NCI-H774 (cell line): Measurements from ENCODE around the gene KCNK3.

ENCODE experiments used
- DNase-seq: peaks from one replicate; lab custom pipeline; 2025; lab: John Stamatoyannopoulos, UW

Gene KCNK3

GRCh38 chr2:26666671-26667070 is 25.9 kb upstream of the KCNK3 start:
- no peak for DNase-seq

DNA sequence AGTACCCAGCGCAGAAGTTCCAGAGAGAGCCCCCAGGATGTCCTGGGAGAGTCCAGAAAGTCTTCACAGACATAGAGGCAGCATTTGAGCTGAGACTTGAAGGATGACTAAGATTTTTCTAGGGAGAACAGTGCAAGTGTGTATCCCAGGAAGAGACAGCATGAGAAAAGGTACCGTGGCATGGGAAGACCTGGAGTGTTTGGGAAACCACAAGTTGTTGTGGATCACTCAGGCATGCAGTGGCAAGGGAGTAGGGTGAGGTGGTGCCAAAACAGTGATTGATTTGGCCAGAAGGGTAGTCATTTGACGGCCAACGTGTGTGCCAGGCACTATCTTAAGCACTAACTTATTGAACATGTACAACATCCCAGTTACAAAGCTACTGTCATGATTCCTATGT is 24.5 kb upstream of the KCNK3 start:
- DNase-seq = no peak

GRCh38 chr2:26668856-26669750 is 23.4 kb upstream of the KCNK3 start:
- no peak for DNase-seq

DNA sequence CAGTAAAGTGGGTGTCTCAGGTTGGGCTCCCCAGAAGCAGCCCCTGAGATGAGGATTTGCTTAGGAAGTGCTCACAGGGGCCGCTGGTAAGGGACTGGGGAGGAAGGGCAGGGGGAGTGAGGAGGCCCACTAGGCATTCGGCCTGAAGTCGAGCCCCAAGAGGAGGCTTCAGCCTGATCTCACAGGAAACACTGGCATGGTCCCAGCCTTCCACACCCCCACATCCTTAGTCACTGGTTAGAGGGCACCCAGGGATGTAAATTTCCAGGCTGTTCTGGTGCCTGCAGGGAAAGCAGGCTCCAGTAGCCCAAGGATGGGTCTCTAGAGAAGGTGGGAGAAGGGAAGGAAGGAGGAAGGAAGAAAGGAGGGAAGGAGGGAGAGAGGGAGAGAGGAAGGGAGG is 22.4 kb upstream of the KCNK3 start:
- no peak for DNase-seq

- DNase-seq = no peak
Measured at GRCh38 chr2:26670931-26671460, 21.5 kb upstream of the KCNK3 start.

DNA sequence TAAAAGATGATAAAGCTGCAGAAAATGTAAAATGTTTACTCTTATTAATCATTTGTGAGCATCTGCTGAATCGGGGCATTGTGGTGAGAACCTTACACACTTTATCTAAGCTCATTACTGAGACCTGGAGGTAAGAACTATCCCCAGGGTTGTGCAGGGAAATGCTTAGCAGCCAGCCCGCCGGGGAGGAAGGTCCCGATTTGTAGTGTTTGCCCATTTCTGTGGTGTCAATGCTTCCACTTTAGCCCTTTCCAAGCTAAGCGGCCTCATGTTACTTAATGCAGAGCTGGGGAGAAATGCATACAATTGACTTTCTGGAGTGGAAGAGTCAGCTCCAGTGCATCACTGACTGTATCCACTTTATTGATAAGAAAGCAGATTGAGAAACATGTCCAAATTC is 20.8 kb upstream of the KCNK3 start:
- DNase-seq = no peak

DNA sequence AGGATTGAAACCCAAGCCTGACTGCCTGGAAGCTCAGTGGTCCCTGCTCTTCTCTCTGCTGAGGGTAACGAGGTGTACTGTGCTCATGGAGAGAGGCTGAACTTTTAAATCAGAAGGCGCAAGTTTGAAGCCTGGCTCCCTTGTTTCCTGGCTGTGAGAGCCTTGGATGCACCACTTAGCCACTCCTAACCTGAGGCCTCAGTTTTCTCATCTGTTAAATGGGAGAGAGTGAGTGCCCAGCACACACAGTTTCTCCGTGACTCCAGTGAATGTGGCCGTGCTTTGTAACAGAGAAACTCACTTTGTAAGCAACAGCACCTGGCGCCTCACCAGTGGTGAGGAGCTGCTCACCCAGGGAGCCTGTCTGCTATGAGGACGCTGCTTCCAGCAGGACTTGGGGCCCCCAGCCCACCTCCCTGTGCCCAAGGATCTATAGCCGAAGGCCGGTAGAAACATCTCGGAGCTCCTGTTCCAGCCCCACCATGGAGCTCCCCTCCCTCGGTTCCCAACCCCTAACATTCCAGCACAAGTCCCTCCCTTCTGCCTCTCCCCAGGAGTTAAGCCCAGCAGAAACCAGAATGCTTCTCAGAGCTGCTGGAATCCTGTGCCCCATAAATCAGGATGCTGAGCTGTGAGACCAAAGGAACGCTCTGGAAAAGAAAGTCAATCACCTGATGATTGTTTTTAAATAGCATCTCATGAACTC is 20.3 kb upstream of the KCNK3 start:
- DNase-seq = no peak

DNA sequence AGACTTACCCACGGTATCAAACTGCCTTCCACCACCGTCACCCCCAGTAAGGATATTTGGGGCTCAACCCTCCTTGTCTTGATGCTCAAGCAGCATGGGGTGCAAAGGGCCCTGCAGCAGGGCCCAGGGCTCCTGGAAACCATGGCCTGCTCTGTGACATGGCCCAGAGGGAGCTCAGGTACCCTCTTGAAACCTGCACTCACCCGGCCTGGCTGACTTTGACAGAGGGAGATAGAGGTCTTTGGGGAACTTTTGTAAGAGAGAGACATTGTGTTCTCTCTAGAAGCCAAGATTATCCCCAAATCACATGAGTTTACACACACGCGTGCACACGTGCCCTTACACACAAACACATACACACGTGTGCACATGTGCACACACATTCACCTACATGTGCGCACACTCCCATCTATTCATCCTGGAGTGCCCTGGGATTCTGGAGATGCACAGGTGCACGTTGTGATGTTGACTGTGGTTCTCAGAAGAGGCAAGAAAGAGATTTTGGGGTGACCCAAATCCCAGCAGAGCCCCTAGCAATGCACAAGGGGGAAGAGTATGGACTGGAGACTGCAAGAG is 19.6 kb upstream of the KCNK3 start:
- no peak for DNase-seq

- no peak for DNase-seq
Measured at GRCh38 chr2:26674002-26674751, 18.3 kb upstream of the KCNK3 start.

DNA sequence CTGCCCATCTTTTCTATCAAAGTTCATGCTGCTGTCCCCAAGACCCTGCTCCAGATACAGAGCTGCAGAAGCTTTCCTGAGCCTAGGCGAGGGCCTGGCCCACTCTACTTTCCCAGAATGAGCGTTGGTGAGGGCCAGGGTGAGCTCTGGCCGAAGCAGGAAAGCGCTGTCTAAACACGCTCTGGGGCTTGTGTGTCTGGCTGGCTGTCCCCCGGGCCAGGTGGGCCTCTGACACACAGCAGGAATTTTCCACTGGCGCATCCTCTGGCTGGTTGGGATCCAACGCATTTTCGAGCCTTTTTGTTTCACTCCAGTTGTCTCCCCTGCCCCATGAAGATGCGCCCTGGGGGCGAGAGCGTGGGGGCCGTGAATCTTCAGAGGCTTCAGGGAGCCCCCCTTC is 17.8 kb upstream of the KCNK3 start:
- DNase-seq = no peak

- DNase-seq = no peak
Measured at GRCh38 chr2:26675651-26676255, 16.8 kb upstream of the KCNK3 start.

DNA sequence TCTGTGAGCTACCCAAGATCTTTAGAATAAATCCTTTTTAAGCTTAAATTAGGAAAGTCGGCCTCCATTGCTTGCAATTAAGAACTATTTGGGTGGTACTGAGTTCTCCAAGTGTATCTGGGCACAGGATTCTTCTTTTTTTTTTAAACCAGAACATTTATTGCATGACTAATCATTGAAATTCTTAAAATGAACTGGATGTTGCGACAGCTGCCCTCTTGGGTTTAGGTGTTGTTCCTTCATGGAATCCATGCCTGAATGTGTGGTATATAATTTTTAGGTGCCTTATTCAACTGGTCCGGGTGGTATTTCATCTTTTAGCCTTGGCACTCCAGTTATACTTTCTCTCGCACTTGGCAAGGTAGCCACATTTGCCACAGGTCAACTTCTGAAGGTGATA is 14.5 kb upstream of the KCNK3 start:
- DNase-seq = no peak

- no peak for DNase-seq
Measured at GRCh38 chr2:26679867-26680266, 12.7 kb upstream of the KCNK3 start.

- DNase-seq = no peak
Measured at GRCh38 chr2:26681656-26682055, 10.9 kb upstream of the KCNK3 start.

GRCh38 chr2:26682155-26682554 is 10.4 kb upstream of the KCNK3 start:
- no peak for DNase-seq

GRCh38 chr2:26683583-26683982 is 8.9 kb upstream of the KCNK3 start:
- no peak for DNase-seq

- DNase-seq = no peak
Measured at GRCh38 chr2:26685341-26685740, 7.2 kb upstream of the KCNK3 start.

DNA sequence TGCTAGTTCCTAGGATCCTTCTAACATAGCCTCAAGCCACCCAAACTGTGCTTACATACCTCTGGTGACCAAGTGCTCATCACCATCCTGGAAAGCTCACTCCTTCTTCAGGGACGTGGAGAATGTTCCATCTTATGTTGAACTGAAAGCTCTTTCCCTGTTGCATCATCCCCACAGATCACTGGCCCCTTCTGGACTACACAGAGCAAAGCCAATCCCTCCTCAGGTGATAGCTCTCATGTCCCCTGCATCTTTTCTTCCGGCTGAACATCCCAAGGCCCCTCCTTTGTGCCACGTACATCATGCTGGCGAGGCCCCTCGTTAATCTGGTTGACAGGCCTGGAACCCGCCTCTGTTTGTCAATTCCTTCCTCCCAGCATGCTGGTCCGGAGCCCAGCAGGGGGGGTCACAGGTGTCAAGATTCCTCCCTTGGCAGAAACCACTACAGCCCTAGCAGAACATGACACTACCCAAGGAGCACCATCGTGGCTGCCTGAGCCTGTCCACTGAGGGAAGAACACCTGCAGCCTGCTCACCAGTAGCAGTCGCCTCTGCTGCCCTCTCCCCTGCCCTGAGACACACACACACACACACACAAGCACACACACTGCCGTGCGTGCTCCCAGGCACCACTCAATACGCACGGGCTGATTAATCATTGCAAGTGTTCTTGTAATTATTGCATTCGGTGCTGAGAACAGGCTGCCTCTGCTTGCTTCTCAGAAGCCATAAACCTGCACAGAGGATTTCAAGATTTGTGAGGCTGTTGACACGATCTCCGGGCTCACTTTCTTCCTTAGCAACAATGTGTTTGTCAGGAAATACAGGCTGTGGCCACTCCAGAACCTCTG is 6.3 kb upstream of the KCNK3 start:
- DNase-seq = peak; percentile 83

GRCh38 chr2:26687328-26687727 is 5.2 kb upstream of the KCNK3 start:
- peak; percentile 70 for DNase-seq

GRCh38 chr2:26687801-26688200 is 4.7 kb upstream of the KCNK3 start:
- DNase-seq = peak; percentile 94

DNA sequence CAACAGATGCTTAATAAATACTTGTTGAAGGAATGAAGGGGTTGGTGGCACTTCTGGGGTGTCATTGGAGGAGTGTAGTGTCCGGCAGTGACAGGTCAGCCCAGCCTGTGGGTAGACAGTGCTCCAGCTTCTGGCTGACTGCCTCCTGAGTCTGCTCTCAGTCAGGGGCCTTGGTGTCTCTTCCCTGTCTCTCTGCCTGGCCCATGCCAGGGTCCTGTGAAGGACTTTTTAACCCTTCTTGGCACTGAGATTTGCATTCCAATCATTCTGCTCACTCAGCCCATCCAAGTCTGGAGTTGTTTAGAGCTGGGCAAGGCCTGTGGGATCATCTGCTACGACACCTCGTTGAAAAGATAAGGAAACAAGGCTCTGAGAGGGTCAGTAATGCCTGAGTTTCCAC is 1.4 kb upstream of the KCNK3 start:
- no peak for DNase-seq
